K562 (cell line): ENCODE data around the gene MDK. TPM values are rescaled to one million over a fixed set of nuclear protein-coding genes. Genes with fewer than 3 reads are reported as not detected.
A peak's percentile ranks its signal among the peaks of the same experiment; 100 is the strongest.

ENCODE experiments used
- BCOR ChIP-seq: fragments of 450-650 bp; IDR thresholded peaks from 2 replicates; pipeline ENCODE4 v1.6.1; 2016
- ELF1 ChIP-seq: fragments of 200-800 bp; sonication (Bioruptor generic); IDR thresholded peaks from 2 replicates; pipeline ENCODE4 v1.6.1; 2016; ENCODE audit warnings: missing genetic modification characterization, missing compliant biosample characterization
- ETV6 ChIP-seq, 3 experiments: fragments of 150-350 bp in 1 of 3; sonication (generic) in 1 of 3; formaldehyde crosslinking in 1 of 3; IDR thresholded peaks; 2 replicates each; pipeline versions ENCODE4 v1.6.1 to v1.8.0; 2014 to 2022; ENCODE audit warnings: borderline replicate concordance in 2 of 3, low read depth in 2 of 3, antibody characterized with exemption in 1 of 3, low read length in 1 of 3, mild to moderate bottlenecking in 1 of 3, missing genetic modification reagents in 1 of 3
- MCM5 ChIP-seq: fragments of 450-650 bp; IDR thresholded peaks from 2 replicates; pipeline ENCODE4 v1.6.1; 2016; ENCODE audit warnings: low read depth
- RBM14 ChIP-seq: fragments of 200-400 bp; formaldehyde crosslinking; IDR thresholded peaks from 2 replicates; pipeline ENCODE4 v1.6.1; 2018; ENCODE audit warnings: low read depth, mild to moderate bottlenecking, low read length, moderate library complexity, borderline replicate concordance; ENCODE audit not compliant: insufficient read depth
- TEAD4 ChIP-seq, 2 experiments: sonication (generic) in 1 of 2; formaldehyde crosslinking in 1 of 2; IDR thresholded peaks; 2 replicates each; pipeline versions ENCODE4 v1.6.1 to v1.8.0; 2012 to 2022; ENCODE audit warnings: borderline replicate concordance in 1 of 2, inconsistent platforms in 1 of 2, low read length in 1 of 2, mild to moderate bottlenecking in 1 of 2, missing genetic modification reagents in 1 of 2
- YY1 ChIP-seq, 3 experiments: IDR thresholded peaks; 2 replicates each; pipeline ENCODE4 v1.6.1; 2011; ENCODE audit warnings: low read length in 2 of 3, mild to moderate bottlenecking in 2 of 3, moderate library complexity in 2 of 3, borderline replicate concordance in 1 of 3, control low read depth in 1 of 3, low read depth in 1 of 3; ENCODE audit not compliant: insufficient read depth in 3 of 3, insufficient replicate concordance in 2 of 3, control insufficient read depth in 1 of 3, insufficient read length in 1 of 3; ENCODE audit errors: extremely low read depth in 1 of 3
- polyA plus RNA-seq, 8 experiments: library from polyadenylated mRNA; depleted of rRNA in 4 of 8; stranded (reverse) in 5 of 8; unstranded in 3 of 8; fragments of >200 nt; fragmentation: Nextera tagmentation in 2 of 8; fragmentation: Illumina TruSeq in 1 of 8; extraction: Ambion mirVana in 2 of 8; extraction: Trizol in 1 of 8; gene quantifications; 2 replicates each; pipeline versions ENCODE4 v1.2.1 to v1.2.3, GENCODE V29; 2011 to 2014; ENCODE audit warnings: inconsistent platforms in 1 of 8, missing spikeins in 1 of 8
- total RNA-seq, 7 experiments: library from RNA; depleted of rRNA in 6 of 7; stranded (reverse); fragments of >200 nt in 6 of 7; fragmentation: Illumina TruSeq in 2 of 7; extraction: Trizol in 2 of 7; gene quantifications; 2 replicates each; pipeline versions ENCODE4 v1.2.1 to v1.2.3, GENCODE V29; 2011 to 2021; ENCODE audit warnings: low replicate concordance in 1 of 7
- TF ChIP-seq, protein P1 (sequence below): fragments of 200-800 bp; sonication (Bioruptor generic); IDR thresholded peaks from 2 replicates; pipeline ENCODE4 v1.6.1; 2017; ENCODE audit warnings: missing genetic modification characterization, missing compliant biosample characterization
- TF ChIP-seq, protein P2 (sequence below), 2 experiments: fragments of 450-650 bp in 1 of 2; sonication (generic) in 1 of 2; formaldehyde crosslinking in 1 of 2; IDR thresholded peaks; 2 replicates each; pipeline versions ENCODE4 v1.7.1 to v1.9.0; 2016 to 2022; ENCODE audit warnings: inconsistent platforms in 1 of 2, mild to moderate bottlenecking in 1 of 2, missing genetic modification reagents in 1 of 2
- TF ChIP-seq, protein P3 (sequence below): sonication (generic); formaldehyde crosslinking; IDR thresholded peaks from 2 replicates; pipeline ENCODE4 v1.8.1; 2023; ENCODE audit warnings: mild to moderate bottlenecking, missing genetic modification reagents

Gene MDK
- total and polyA plus RNA-seq, 9 of the 15 experiments (the other 6 are each of a cell fraction or from before 2014, with no cell fraction given) = 20.7 to 700 (median 350) TPM

DNA sequence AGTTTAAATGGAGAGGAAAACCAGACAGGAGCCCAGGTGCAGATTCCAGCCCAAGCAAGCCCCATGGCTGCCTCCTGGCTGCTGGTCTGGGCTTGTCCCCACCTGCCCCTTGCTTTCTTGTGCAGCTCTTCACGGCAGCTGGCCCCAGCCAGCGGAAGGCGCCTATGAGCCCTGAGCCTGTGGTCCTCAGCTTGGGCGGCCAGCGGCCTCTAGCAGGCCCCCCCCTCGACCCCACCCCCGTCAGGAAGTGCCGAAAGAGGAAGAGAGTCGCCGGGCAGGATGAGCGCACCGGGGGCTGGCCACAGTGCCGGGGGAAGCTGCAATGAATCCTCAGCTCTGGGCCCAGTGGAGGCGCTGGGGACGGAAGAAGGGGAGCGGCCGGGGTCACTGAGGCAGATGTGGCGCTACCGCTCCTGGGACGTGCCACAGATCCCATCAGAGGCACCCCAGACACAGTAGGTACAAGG is 36.3 kb upstream of the MDK start (continued):
- TF ChIP-seq, protein P1, sequence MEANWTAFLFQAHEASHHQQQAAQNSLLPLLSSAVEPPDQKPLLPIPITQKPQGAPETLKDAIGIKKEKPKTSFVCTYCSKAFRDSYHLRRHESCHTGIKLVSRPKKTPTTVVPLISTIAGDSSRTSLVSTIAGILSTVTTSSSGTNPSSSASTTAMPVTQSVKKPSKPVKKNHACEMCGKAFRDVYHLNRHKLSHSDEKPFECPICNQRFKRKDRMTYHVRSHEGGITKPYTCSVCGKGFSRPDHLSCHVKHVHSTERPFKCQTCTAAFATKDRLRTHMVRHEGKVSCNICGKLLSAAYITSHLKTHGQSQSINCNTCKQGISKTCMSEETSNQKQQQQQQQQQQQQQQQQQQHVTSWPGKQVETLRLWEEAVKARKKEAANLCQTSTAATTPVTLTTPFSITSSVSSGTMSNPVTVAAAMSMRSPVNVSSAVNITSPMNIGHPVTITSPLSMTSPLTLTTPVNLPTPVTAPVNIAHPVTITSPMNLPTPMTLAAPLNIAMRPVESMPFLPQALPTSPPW (CRISPR knock-in tag) = peak; percentile 76
- TF ChIP-seq TEAD4 (IDR thresholded peaks at IDR 0.05; ENCODE audit: low read length) (no peak), TEAD4 (CRISPR knock-in tag; IDR thresholded peaks at IDR 0.05; ENCODE audit: borderline replicate concordance) (no peak), ETV6 (IDR thresholded peaks at IDR 0.05; ENCODE audit: borderline replicate concordance in 1 of 2, low read depth in 2 of 2, low read length in 1 of 2) (0 out of 4 replicates have a peak, but pooled peaks of 1 of the 2 experiments have one; percentile 17), ETV6 (CRISPR knock-in tag; IDR thresholded peaks at IDR 0.05; ENCODE audit: borderline replicate concordance) (no peak), YY1 (IDR thresholded peaks at IDR 0.05; ENCODE audit: borderline replicate concordance in 1 of 3, control insufficient read depth in 1 of 3, extremely low read depth in 1 of 3, insufficient read depth in 3 of 3, insufficient read length in 1 of 3, insufficient replicate concordance in 2 of 3, low read depth in 1 of 3, low read length in 2 of 3) (peak in 1 of 3 experiments; percentile 31), RBM14 (no peak), BCOR (no peak), ELF1 (tag) (peak; percentile 45; the same call in 1 of the 2 replicates), MCM5 (no peak)
- TF ChIP-seq, protein P2, sequence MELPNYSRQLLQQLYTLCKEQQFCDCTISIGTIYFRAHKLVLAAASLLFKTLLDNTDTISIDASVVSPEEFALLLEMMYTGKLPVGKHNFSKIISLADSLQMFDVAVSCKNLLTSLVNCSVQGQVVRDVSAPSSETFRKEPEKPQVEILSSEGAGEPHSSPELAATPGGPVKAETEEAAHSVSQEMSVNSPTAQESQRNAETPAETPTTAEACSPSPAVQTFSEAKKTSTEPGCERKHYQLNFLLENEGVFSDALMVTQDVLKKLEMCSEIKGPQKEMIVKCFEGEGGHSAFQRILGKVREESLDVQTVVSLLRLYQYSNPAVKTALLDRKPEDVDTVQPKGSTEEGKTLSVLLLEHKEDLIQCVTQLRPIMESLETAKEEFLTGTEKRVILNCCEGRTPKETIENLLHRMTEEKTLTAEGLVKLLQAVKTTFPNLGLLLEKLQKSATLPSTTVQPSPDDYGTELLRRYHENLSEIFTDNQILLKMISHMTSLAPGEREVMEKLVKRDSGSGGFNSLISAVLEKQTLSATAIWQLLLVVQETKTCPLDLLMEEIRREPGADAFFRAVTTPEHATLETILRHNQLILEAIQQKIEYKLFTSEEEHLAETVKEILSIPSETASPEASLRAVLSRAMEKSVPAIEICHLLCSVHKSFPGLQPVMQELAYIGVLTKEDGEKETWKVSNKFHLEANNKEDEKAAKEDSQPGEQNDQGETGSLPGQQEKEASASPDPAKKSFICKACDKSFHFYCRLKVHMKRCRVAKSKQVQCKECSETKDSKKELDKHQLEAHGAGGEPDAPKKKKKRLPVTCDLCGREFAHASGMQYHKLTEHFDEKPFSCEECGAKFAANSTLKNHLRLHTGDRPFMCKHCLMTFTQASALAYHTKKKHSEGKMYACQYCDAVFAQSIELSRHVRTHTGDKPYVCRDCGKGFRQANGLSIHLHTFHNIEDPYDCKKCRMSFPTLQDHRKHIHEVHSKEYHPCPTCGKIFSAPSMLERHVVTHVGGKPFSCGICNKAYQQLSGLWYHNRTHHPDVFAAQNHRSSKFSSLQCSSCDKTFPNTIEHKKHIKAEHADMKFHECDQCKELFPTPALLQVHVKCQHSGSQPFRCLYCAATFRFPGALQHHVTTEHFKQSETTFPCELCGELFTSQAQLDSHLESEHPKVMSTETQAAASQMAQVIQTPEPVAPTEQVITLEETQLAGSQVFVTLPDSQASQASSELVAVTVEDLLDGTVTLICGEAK (IDR thresholded peaks at IDR 0.05) = peak; percentile 28; the same call in 1 of the 2 replicates
- TF ChIP-seq, protein P2 (CRISPR knock-in tag; IDR thresholded peaks at IDR 0.05) = no peak
- TF ChIP-seq, protein P3, sequence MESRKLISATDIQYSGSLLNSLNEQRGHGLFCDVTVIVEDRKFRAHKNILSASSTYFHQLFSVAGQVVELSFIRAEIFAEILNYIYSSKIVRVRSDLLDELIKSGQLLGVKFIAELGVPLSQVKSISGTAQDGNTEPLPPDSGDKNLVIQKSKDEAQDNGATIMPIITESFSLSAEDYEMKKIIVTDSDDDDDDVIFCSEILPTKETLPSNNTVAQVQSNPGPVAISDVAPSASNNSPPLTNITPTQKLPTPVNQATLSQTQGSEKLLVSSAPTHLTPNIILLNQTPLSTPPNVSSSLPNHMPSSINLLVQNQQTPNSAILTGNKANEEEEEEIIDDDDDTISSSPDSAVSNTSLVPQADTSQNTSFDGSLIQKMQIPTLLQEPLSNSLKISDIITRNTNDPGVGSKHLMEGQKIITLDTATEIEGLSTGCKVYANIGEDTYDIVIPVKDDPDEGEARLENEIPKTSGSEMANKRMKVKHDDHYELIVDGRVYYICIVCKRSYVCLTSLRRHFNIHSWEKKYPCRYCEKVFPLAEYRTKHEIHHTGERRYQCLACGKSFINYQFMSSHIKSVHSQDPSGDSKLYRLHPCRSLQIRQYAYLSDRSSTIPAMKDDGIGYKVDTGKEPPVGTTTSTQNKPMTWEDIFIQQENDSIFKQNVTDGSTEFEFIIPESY (CRISPR knock-in tag) = 0 out of 2 replicates have a peak, but pooled peaks have one; percentile 13
